ENCODE data around the gene SEMA4C. TPM values are rescaled to one million over a fixed set of nuclear protein-coding genes. Genes with fewer than 3 reads are reported as not detected.
A peak's percentile ranks its signal among the peaks of the same experiment; 100 is the strongest.

SEMA4C gene
- 18.6 TPM for total RNA-seq

- peak; percentile 58 for ATAC-seq
- peak; percentile 70 for DNase-seq (ENCODE audit: low spot score)
Measured at GRCh38 chr2:96869822-96870625, at the start of gene SEMA4C. Gene SEMA4C (minus strand): TSS chr2:96870080. CDS start chr2:96867886, 2,194 bp downstream.

DNA sequence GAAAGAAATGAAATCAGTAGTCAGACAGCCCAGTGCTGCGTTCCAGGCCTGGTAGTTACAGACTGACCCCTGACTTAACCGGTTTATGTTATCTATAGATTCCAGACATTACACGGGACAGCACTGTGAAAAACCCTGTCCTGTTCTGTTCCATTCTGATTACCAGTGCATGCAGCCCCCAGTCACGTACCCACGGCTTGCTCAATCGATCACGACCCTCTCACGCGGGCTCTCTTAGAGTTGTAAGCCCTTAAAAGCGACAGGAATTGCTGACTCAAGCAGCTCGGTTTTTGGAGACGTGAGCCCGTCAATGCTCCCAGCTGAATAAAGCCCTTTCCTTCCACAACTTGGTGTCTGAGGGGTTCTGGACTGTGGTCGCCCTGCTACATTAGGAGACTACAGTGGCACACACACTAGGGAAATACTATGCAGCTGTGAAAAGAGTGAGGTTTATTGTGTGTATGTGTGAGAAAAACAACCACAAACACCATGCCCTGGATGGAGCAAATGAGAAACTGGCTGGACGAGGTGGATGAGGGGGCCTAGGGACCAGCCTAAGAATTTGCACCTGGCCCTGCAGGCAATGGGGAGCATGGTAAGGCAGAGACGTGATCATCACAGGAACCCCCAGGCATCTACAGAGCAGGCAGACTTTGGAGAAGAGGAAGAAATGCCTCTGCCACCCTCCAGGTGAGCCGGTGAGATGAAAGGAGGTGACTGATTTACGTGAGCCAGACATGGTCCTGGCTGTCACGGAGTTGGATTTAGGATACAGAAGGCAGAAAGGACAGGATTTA, 49.1 kb upstream of the SEMA4C start:
- ATAC-seq (no peak), DNase-seq (ENCODE audit: low spot score) (no peak)

GRCh38 chr2:96918092-96918753, 48.3 kb upstream of the SEMA4C start:
- no peak for ATAC-seq
- no peak for DNase-seq (ENCODE audit: low spot score)

GRCh38 chr2:96916646-96917543, 47.0 kb upstream of the SEMA4C start:
- DNase-seq (ENCODE audit: low spot score) (no peak), ATAC-seq (no peak)

DNA sequence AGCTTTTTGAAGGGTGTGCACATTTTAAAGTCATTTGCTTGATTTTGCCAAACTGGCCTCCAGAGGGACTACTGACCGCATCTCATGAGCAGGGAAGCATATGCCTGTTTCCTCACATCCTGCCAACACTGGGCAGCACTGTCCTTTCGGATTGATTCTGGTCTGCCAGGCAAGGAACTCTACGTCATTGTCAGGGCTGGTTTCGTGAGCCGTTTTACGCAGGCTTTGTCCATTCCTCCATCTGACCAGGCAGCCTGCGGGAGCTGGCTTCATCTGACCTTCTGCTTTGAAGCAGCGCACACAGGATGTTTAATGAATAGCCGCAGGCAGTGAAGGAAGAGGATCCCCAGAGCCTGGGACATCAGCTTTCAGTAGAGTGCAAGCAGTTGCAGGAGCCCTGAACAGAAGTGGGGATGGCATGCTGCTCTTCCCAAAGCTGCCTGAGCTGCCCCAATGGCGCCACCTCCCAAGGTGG, 46.3 kb upstream of the SEMA4C start:
- DNase-seq (ENCODE audit: low spot score) (no peak), ATAC-seq (no peak)

DNA sequence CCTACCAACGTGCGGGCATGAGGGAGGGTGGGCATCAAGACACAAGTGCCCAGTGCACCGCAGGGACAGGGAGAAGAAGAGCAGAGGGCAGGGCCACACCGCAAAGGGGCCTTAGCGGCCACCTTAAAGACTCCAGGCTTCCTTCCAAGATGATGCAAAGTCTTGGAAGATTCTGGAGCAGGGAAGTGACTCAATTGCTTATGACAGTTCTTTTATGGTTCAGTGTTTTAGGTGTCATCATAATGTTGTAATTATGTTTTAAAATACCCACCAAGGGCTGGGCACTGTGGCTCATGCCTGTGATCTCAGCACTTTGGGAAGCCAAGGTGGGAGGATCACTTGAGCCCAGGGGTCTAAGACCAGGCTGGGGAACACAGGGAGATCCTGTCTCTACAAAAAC, 44.5 kb upstream of the SEMA4C start:
- no peak for ATAC-seq
- DNase-seq (ENCODE audit: low spot score) = no peak

GRCh38 chr2:96913398-96914202, 43.7 kb upstream of the SEMA4C start:
- DNase-seq (ENCODE audit: low spot score) = no peak
- peak; percentile 31 for ATAC-seq

- DNase-seq (ENCODE audit: low spot score) = no peak
- no peak for ATAC-seq
Measured at GRCh38 chr2:96913117-96913397, 43.2 kb upstream of the SEMA4C start.

- ATAC-seq (no peak), DNase-seq (ENCODE audit: low spot score) (no peak)
Measured at GRCh38 chr2:96912346-96913116, 42.7 kb upstream of the SEMA4C start.

- no peak for ATAC-seq
- DNase-seq (ENCODE audit: low spot score) = no peak
Measured at GRCh38 chr2:96909611-96910021, 39.7 kb upstream of the SEMA4C start.

- no peak for DNase-seq (ENCODE audit: low spot score)
- peak; percentile 58 for ATAC-seq
Measured at GRCh38 chr2:96907115-96908041, 37.5 kb upstream of the SEMA4C start.

GRCh38 chr2:96906729-96907114, 36.8 kb upstream of the SEMA4C start:
- ATAC-seq (peak; percentile 39), DNase-seq (ENCODE audit: low spot score) (no peak)

GRCh38 chr2:96903815-96904214, 33.9 kb upstream of the SEMA4C start:
- no peak for DNase-seq (ENCODE audit: low spot score)
- no peak for ATAC-seq

DNA sequence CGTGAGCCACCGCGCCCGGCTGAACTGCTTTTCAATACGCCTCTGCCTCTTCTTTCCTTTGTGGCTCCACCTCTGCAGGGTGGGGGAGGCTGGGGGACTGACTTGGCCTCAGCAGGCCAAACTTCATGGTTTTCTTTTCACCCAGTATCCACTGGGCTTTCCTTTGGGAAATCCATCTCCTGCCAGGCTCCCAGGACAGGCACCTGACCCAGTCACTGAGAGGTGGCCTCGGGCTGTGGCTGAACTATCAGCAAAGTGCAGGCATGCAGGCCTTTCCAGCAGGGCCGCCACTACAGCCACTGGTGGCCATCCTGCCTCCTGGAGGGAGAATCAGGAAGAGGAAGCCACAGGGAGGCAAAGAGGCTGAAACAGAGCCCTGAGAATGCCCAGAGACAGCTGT, 33.4 kb upstream of the SEMA4C start:
- DNase-seq (ENCODE audit: low spot score) (no peak), ATAC-seq (no peak)

DNA sequence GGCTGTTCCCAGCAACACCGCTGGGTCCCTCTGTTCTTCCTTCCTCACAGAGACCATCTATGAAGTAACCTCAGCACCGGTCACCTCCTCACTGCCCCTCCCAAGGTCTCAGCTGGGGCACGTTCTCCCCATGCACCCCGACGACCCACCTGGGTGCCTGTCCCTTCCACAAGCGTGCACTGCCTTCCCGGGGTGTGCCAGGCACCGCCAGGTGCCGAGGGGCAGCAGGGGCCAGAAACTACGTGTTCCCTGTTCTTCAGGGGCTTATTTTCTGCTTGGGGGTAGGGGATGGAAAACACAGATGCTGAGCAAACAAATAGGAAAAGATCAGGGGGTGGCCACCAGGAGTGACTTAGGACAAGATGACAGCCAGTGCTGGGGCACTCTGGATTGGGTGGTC, 30.4 kb upstream of the SEMA4C start:
- ATAC-seq (no peak), DNase-seq (ENCODE audit: low spot score) (no peak)

DNA sequence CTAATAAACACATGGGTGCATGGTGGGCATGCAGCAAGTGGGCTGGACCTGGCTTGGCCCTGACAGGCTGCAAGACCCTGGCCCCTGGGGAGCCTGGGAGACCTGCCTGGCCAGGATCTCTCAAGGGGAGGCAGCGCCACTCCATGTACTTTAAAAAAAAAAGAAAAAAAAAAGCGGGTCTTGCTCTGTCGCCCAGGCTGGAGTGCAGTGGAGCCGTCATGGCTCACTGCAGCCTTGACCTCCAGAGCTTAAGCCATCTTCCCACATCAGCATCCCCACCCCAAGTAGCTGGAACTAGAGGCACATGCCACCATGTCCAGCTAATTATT, 29.5 kb upstream of the SEMA4C start:
- no peak for ATAC-seq
- DNase-seq (ENCODE audit: low spot score) = no peak

DNA sequence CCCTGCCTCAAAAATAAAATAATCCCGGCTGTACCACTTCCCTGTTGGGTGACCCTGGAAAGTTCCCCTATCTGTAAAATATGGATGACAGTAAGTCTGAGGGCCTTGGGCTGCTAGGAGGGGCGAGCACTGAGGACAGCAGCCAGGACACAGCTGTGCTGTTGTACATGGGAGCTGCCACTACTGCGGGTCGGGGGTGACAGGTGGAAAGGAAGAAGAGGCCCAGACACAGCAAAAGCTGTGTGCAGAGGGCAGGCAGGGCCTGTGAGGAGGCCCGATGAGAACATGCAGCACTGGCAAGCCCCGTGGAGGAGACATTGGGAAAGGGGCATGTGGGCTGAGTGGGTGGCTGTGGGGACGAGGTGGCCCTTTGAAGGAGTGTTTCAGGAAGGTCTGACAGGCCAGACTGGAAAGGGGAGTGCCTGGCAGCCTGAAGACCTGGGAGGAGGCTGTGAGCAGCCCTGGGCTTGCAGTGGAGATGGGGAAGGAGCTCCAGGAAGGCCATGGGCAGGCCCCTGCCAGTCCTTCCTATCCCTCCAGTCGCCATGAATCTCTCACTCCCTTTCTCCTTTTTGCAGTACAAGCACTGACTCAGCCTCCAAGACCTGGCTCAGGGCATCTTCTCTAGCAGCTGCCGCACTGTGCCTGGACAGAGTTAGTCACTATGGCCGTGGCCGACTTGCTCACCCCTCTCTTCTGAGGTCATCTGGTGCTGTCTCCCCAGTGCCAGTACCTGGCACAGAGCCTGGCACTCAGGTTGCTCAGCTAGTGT, 28.9 kb upstream of the SEMA4C start:
- ATAC-seq = no peak
- DNase-seq (ENCODE audit: low spot score) = no peak

- ATAC-seq = no peak
- no peak for DNase-seq (ENCODE audit: low spot score)
Measured at GRCh38 chr2:96898135-96898505, 28.2 kb upstream of the SEMA4C start.

All from left lobe of liver (tissue), 2 donors.